WTC11 (cell line): ENCODE measurements around the gene RLN3.
"Not testable (repeated sequence)": the region's sequence is repeated elsewhere in the genome, so short reads cannot be mapped to it uniquely, and the experiment has no call there.

ENCODE experiments used
- CBFB ChIP-seq: sonication (generic); formaldehyde crosslinking; IDR thresholded peaks from 2 replicates; pipeline ENCODE4 v1.8.1; 2022; ENCODE audit warnings: mild to moderate bottlenecking, low read depth, missing genetic modification reagents
- EMX1 ChIP-seq: fragments of 250-450 bp; sonication (Bioruptor Pico); IDR thresholded peaks from 2 replicates; pipeline ENCODE4 v1.8.0; 2021; ENCODE audit warnings: mild to moderate bottlenecking
- ESRRA ChIP-seq: sonication (generic); formaldehyde crosslinking; IDR thresholded peaks from 2 replicates; pipeline ENCODE4 v1.8.1; 2022; ENCODE audit warnings: mild to moderate bottlenecking, missing genetic modification reagents, borderline replicate concordance
- FOXJ3 ChIP-seq: sonication (generic); formaldehyde crosslinking; IDR thresholded peaks from 2 replicates; pipeline ENCODE4 v1.9.0; 2021; ENCODE audit warnings: missing genetic modification reagents, mild to moderate bottlenecking, borderline replicate concordance
- IRF2 ChIP-seq: sonication (generic); formaldehyde crosslinking; IDR thresholded peaks from 2 replicates; pipeline ENCODE4 v1.8.0; 2022; ENCODE audit warnings: low read depth, missing genetic modification reagents, borderline replicate concordance
- NFYB ChIP-seq: sonication (generic); formaldehyde crosslinking; conservative IDR thresholded peaks from 2 replicates; pipeline ENCODE4 v1.8.0; 2022; ENCODE audit warnings: low read depth, missing genetic modification reagents
- NR3C1 ChIP-seq: sonication (generic); formaldehyde crosslinking; conservative IDR thresholded peaks from 2 replicates; pipeline ENCODE4 v1.8.1; 2023; ENCODE audit warnings: low read depth, mild to moderate bottlenecking, missing genetic modification reagents
- ZNF423 ChIP-seq: fragments of 250-450 bp; sonication (Bioruptor Pico); IDR thresholded peaks from 2 replicates; pipeline ENCODE4 v2.1.2; 2022; ENCODE audit warnings: mild to moderate bottlenecking, moderate library complexity
- TF ChIP-seq, protein P1 (sequence below): fragments of 200-600 bp; IDR thresholded peaks from 2 replicates; pipeline ENCODE4 v1.8.0; 2022; ENCODE audit warnings: antibody characterized with exemption
- TF ChIP-seq, protein P2 (sequence below): sonication (generic); formaldehyde crosslinking; IDR thresholded peaks from 2 replicates; pipeline ENCODE4 v1.8.0; 2022; ENCODE audit warnings: mild to moderate bottlenecking, missing genetic modification reagents
- TF ChIP-seq, protein P3 (sequence below): fragments of 250-450 bp; sonication (Bioruptor Pico); IDR thresholded peaks from 2 replicates; pipeline ENCODE4 v1.9.0; 2021; ENCODE audit warnings: moderate library complexity, mild to moderate bottlenecking, inconsistent platforms, borderline replicate concordance
- TF ChIP-seq, protein P4 (sequence below): fragments of 250-450 bp; sonication (Bioruptor Pico); IDR thresholded peaks from 2 replicates; pipeline ENCODE4 v2.1.2; 2022; ENCODE audit warnings: mild to moderate bottlenecking, moderate library complexity
- TF ChIP-seq, protein P5 (sequence below): sonication (generic); formaldehyde crosslinking; IDR thresholded peaks from 2 replicates; pipeline ENCODE4 v1.8.1; 2022; ENCODE audit warnings: mild to moderate bottlenecking, missing genetic modification reagents, moderate library complexity, borderline replicate concordance

DNA sequence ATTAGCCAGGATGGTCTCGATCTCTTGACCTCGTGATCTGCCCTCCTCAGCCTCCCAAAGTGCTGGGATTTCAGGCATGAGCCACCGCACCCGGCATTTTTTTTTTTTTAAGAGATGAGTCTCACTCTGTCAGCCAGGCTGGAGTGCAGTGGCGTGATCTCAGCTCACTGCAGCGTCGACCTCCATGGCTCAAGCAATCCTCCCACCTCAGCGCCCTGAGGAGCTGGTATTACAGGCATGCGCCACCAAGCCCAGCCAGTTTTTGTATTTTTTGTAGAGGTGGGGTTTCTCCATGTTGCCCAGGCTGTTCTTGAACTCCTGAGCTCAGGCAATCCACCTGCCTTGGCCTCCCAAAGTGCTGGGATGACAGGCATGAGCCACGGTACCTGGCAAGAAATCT, 19.9 kb downstream of the RLN3 start:
- not testable (repeated sequence) for TF ChIP-seq NR3C1, ESRRA, EMX1, ZNF423, FOXJ3, IRF2, NFYB, CBFB (CRISPR knock-in tag)
- TF ChIP-seq, protein P1, sequence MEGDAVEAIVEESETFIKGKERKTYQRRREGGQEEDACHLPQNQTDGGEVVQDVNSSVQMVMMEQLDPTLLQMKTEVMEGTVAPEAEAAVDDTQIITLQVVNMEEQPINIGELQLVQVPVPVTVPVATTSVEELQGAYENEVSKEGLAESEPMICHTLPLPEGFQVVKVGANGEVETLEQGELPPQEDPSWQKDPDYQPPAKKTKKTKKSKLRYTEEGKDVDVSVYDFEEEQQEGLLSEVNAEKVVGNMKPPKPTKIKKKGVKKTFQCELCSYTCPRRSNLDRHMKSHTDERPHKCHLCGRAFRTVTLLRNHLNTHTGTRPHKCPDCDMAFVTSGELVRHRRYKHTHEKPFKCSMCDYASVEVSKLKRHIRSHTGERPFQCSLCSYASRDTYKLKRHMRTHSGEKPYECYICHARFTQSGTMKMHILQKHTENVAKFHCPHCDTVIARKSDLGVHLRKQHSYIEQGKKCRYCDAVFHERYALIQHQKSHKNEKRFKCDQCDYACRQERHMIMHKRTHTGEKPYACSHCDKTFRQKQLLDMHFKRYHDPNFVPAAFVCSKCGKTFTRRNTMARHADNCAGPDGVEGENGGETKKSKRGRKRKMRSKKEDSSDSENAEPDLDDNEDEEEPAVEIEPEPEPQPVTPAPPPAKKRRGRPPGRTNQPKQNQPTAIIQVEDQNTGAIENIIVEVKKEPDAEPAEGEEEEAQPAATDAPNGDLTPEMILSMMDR, result not testable (repeated sequence)
- TF ChIP-seq, protein P2, sequence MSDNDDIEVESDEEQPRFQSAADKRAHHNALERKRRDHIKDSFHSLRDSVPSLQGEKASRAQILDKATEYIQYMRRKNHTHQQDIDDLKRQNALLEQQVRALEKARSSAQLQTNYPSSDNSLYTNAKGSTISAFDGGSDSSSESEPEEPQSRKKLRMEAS (CRISPR knock-in tag), result not testable (repeated sequence)
- TF ChIP-seq, protein P3, sequence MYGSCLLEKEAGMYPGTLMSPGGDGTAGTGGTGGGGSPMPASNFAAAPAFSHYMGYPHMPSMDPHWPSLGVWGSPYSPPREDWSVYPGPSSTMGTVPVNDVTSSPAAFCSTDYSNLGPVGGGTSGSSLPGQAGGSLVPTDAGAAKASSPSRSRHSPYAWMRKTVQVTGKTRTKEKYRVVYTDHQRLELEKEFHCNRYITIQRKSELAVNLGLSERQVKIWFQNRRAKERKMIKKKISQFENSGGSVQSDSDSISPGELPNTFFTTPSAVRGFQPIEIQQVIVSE (CRISPR knock-in tag), result not testable (repeated sequence)
- TF ChIP-seq, protein P4, sequence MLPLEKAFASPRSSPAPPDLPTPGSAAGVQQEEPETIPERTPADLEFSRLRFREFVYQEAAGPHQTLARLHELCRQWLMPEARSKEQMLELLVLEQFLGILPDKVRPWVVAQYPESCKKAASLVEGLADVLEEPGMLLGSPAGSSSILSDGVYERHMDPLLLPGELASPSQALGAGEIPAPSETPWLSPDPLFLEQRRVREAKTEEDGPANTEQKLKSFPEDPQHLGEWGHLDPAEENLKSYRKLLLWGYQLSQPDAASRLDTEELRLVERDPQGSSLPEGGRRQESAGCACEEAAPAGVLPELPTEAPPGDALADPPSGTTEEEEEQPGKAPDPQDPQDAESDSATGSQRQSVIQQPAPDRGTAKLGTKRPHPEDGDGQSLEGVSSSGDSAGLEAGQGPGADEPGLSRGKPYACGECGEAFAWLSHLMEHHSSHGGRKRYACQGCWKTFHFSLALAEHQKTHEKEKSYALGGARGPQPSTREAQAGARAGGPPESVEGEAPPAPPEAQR (CRISPR knock-in tag), result not testable (repeated sequence)
- TF ChIP-seq, protein P5, sequence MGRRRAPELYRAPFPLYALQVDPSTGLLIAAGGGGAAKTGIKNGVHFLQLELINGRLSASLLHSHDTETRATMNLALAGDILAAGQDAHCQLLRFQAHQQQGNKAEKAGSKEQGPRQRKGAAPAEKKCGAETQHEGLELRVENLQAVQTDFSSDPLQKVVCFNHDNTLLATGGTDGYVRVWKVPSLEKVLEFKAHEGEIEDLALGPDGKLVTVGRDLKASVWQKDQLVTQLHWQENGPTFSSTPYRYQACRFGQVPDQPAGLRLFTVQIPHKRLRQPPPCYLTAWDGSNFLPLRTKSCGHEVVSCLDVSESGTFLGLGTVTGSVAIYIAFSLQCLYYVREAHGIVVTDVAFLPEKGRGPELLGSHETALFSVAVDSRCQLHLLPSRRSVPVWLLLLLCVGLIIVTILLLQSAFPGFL (CRISPR knock-in tag), result not testable (repeated sequence)
